A549 (cell line): ENCODE results near the gene SH2B3.

Experiments used
- RNF2 ChIP-seq: fragments of 200-600 bp; sonication (generic); IDR thresholded peaks from 2 replicates; pipeline ENCODE4 v1.6.1; 2016; ENCODE audit warnings: low read depth, mild to moderate bottlenecking, antibody characterized with exemption, moderate library complexity, borderline replicate concordance
- TF ChIP-seq, protein P1 (sequence below): fragments of >200 bp; sonication (Bioruptor Twin); formaldehyde crosslinking; IDR thresholded peaks from 3 replicates; pipeline ENCODE4 v1.5.1; 2016
- TF ChIP-seq, protein P2 (sequence below): fragments of 150-350 bp; IDR thresholded peaks from 2 replicates; pipeline ENCODE4 v1.6.1; 2014; ENCODE audit warnings: low read depth, mild to moderate bottlenecking, low read length

DNA sequence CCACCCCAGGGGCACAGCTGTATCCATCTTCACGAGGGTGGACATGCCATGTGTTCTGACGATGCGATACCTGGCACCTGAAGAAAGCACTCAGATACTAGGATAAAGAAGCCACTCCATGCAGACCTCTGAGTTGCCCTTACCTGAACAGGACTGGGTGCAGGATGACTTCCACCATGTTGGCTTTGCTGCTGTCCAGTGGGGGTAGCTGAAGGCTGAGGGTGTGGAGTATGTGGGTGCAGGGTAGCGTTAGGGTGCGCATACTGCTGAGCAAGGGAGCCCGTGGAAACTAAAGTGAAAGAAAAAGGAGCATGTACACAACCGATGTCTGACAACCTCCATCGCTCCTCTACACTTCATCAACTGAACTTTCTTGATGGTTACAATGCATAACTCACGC is 51.3 kb downstream of the SH2B3 start:
- TF ChIP-seq, protein P1, sequence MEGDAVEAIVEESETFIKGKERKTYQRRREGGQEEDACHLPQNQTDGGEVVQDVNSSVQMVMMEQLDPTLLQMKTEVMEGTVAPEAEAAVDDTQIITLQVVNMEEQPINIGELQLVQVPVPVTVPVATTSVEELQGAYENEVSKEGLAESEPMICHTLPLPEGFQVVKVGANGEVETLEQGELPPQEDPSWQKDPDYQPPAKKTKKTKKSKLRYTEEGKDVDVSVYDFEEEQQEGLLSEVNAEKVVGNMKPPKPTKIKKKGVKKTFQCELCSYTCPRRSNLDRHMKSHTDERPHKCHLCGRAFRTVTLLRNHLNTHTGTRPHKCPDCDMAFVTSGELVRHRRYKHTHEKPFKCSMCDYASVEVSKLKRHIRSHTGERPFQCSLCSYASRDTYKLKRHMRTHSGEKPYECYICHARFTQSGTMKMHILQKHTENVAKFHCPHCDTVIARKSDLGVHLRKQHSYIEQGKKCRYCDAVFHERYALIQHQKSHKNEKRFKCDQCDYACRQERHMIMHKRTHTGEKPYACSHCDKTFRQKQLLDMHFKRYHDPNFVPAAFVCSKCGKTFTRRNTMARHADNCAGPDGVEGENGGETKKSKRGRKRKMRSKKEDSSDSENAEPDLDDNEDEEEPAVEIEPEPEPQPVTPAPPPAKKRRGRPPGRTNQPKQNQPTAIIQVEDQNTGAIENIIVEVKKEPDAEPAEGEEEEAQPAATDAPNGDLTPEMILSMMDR: no peak
- TF ChIP-seq, protein P2, sequence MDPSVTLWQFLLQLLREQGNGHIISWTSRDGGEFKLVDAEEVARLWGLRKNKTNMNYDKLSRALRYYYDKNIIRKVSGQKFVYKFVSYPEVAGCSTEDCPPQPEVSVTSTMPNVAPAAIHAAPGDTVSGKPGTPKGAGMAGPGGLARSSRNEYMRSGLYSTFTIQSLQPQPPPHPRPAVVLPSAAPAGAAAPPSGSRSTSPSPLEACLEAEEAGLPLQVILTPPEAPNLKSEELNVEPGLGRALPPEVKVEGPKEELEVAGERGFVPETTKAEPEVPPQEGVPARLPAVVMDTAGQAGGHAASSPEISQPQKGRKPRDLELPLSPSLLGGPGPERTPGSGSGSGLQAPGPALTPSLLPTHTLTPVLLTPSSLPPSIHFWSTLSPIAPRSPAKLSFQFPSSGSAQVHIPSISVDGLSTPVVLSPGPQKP: no peak
- TF ChIP-seq RNF2: no peak
